Measurements from ENCODE around the gene IGF1R. TPM values are rescaled to one million over a fixed set of nuclear protein-coding genes. Genes with fewer than 3 reads are reported as not detected.
A peak's percentile ranks its signal among the peaks of the same experiment; 100 is the strongest.

Gene IGF1R
- total and polyA plus RNA-seq, 4 donors: 5.9 to 154 (median 27.6) TPM

GRCh38 chr15:98898122-98898521 lies 249.8 kb downstream of the IGF1R start:
- no peak for DNase-seq
- Histone ChIP-seq H3K9ac (ENCODE audit: insufficient read depth in 1 of 2, low read length in 2 of 2) (no peak overlapping the region), H3K9me3 (ENCODE audit: control insufficient read depth in 4 of 4, insufficient read depth in 3 of 4, low read length in 3 of 4) (no peaks in the 10 kb centered on the region), H3K4me1 (ENCODE audit: control insufficient read depth in 5 of 5, insufficient read depth in 5 of 5, low read length in 5 of 5) (peaks cover 0 to 13% (median 5%) of the 10 kb centered on the region in 5 donors), H3K27ac (ENCODE audit: low read depth in 1 of 2, low read length in 1 of 2) (peak overlapping the region in 1 of 2 donors; percentile 63), H3K4me3 (no peak overlapping the region), H3K27me3 (ENCODE audit: control insufficient read depth in 3 of 3, insufficient read depth in 3 of 3, low read length in 2 of 3) (no peaks in the 10 kb centered on the region), H3K36me3 (ENCODE audit: control insufficient read depth in 4 of 4, insufficient read depth in 4 of 4, low read length in 4 of 4) (peaks cover 0 to 20% (median 13%) of the 10 kb centered on the region in 4 donors)
- ATAC-seq (ENCODE audit: insufficient read depth, low FRiP score): no peak
- no peak for TF ChIP-seq CTCF (IDR thresholded peaks at IDR 0.05; ENCODE audit: control extremely low read depth, extremely low read depth)
- 54 to 68% methylated on average over 2 of the region's 2 CpGs for WGBS, 2 donors

- no peak for DNase-seq
- 45 to 74% methylated on average over 20 of the region's 20 CpGs for WGBS, 2 donors
- H3K4me3 ChIP-seq: no peak overlapping the region
These were observed 251.1 kb downstream of the IGF1R start for GRCh38 chr15:98899272-98900021.

GRCh38 chr15:98900356-98900755 lies 252.0 kb downstream of the IGF1R start:
- 80 to 92% methylated on average over 5 of the region's 5 CpGs for WGBS, 2 donors
- peak overlapping the region in 1 of 2 donors; percentile 32 for H3K27ac ChIP-seq (ENCODE audit: low read depth in 1 of 2, low read length in 1 of 2)
- no peak overlapping the region for H3K4me3 ChIP-seq
- DNase-seq (no peak), ATAC-seq (ENCODE audit: insufficient read depth, low FRiP score) (no peak)
- no peak for TF ChIP-seq CTCF (IDR thresholded peaks at IDR 0.05; ENCODE audit: control extremely low read depth, extremely low read depth)
- peaks cover 0 to 18% (median 11%) of the 10 kb centered on the region in 4 donors for H3K36me3 ChIP-seq (ENCODE audit: control insufficient read depth in 4 of 4, insufficient read depth in 4 of 4, low read length in 4 of 4)
- H3K4me1 ChIP-seq (ENCODE audit: control insufficient read depth in 5 of 5, insufficient read depth in 5 of 5, low read length in 5 of 5): peaks cover 0 to 13% (median 5%) of the 10 kb centered on the region in 5 donors
- H3K27me3 ChIP-seq (ENCODE audit: control insufficient read depth in 3 of 3, insufficient read depth in 3 of 3, low read length in 2 of 3): no peaks in the 10 kb centered on the region
- no peak overlapping the region for H3K9ac ChIP-seq (ENCODE audit: insufficient read depth in 1 of 2, low read length in 2 of 2)
- no peaks in the 10 kb centered on the region for H3K9me3 ChIP-seq (ENCODE audit: control insufficient read depth in 4 of 4, insufficient read depth in 3 of 4, low read length in 3 of 4)

More at GRCh38 chr15:98899272-98900021, 251.1 kb downstream of the IGF1R start:
- Histone ChIP-seq H3K4me1 (ENCODE audit: control insufficient read depth in 5 of 5, insufficient read depth in 5 of 5, low read length in 5 of 5) (peaks cover 0 to 13% (median 5%) of the 10 kb centered on the region in 5 donors), H3K9me3 (ENCODE audit: control insufficient read depth in 4 of 4, insufficient read depth in 3 of 4, low read length in 3 of 4) (no peaks in the 10 kb centered on the region), H3K27me3 (ENCODE audit: control insufficient read depth in 3 of 3, insufficient read depth in 3 of 3, low read length in 2 of 3) (no peaks in the 10 kb centered on the region), H3K36me3 (ENCODE audit: control insufficient read depth in 4 of 4, insufficient read depth in 4 of 4, low read length in 4 of 4) (peaks cover 0 to 18% (median 11%) of the 10 kb centered on the region in 4 donors), H3K27ac (ENCODE audit: low read depth in 1 of 2, low read length in 1 of 2) (peak overlapping the region in 1 of 2 donors; percentile 55), H3K9ac (ENCODE audit: insufficient read depth in 1 of 2, low read length in 2 of 2) (no peak overlapping the region)
- TF ChIP-seq CTCF (IDR thresholded peaks at IDR 0.05; ENCODE audit: control extremely low read depth, extremely low read depth): no peak
- ATAC-seq (ENCODE audit: insufficient read depth, low FRiP score): no peak

Data from lung (tissue), 12 donors.